ENCODE data around the gene SNAP29.

- no peak for TF ChIP-seq CTCF (conservative IDR thresholded peaks at IDR 0.05; ENCODE audit: low read length)
- no peak for TF ChIP-seq EZH2phosphoT487 (IDR thresholded peaks at IDR 0.05; ENCODE audit: borderline replicate concordance)
These were observed 69.8 kb downstream of the SNAP29 start for GRCh38 chr22:20928573-20928967.

All from Loucy (cell line).